Middle frontal gyrus (tissue), 1 donor: Measurements from ENCODE around the gene SLC7A6.
"Not testable (repeated sequence)": the region's sequence is repeated elsewhere in the genome, so short reads cannot be mapped to it uniquely, and the experiment has no call there.

Experiments used
- DNase-seq: peaks from one replicate; pipeline ENCODE4 v3.0.0-alpha.2; 2015; ENCODE audit warnings: low spot score; ENCODE audit errors: extremely low spot score

The SLC7A6 gene

DNA sequence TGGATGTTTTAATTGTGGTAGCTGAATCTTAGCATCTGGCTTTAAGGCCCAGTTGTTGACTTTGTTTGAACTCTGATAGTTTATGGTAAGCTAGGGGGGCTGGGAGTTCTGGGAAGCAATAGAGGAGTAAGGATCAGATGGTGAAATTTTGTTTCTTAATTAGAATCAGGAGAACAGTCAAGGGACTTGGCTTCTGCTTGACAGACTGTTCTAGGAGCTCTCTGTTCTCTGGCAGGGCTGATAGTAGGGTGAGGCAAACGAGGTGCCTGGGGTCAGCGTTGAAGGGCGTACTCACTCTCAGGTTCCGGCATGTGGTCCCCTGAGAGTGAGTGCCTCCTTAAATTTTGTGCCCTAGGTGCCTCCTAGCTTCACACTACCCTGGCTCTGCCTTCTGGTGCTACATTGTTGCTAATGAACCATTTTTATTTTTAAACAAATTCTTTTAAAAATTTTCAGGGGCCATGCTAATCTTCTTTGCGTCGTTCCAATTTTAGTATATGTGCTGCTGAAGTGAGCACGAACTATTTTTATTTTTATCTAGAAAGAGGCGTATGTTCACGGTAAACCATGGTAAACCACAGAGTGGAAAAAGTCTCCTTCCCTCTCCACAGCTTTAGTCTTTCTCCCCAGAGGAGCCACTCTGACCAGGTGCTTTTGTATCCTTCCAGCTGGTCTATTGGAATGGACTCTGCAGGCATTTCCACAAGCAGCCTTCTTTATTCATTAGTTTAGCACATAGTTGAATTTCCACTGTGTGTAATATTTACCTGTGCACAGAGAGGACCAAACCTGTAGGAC lies 19.7 kb downstream of the SLC7A6 start:
- no peak for DNase-seq

DNA sequence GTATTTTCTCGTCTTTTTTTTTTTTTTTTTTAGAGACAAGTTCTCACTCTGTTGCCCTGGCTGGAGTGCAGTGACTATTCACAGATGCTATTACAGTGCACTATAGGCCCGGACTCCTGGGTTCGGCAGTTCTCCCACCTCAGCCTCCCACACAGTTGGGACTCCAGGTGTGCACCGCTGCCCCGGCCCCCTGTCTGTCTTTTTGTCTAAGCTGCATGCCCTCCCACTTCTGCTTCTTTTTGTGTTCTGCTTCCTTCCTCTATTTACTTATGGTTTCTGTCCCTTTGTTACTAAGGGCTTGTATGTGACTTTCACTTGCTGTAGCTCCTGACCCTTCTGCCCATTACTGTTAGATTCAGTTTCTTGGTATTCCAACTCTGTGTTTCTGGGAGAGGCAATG lies 20.5 kb downstream of the SLC7A6 start:
- no peak for DNase-seq

GRCh38 chr16:68285683-68286082 lies 21.4 kb downstream of the SLC7A6 start:
- no peak for DNase-seq

DNA sequence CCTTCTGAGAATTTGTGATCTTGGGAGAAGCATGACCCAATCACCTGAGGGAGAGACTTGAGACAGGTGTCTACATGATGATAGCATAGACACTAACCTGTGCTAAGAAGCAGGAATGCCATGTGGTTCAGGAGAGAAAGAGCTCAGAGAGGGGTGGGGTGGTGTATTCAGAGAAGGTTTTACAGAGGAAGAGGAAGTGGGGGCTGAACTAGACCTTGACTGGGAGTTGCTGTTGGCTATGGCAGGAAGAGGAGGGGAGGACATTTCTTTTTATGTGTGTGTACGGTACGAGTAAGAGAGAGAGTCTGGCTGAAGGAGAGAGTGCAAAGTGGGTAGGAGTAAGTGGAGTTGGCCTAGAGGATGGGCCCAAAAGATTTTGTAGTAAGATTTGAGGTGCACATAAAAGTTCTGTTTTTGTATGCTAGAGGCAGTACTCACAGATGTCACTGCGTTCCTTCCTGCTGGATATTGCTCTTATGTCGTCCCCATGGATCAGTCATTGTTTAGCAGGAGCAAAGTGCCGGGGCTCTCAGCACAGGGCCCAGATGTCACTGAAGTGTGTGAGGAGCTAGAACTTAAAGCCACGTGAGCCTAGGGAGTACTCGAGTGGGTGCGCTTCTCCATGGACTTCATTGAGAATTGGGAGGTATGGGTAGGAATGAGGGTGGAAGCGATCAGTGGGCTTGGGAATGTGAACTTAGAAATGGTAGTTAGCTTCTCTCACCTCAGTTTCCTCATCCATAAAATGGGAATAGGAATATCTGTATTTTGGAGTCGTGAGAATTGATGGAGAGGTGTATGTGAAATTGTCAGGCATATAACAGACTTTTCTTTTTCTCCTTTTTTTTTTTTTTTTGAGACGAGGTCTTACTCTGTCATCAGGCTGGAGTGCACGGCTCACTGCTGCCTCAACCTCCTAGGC lies 22.1 kb downstream of the SLC7A6 start:
- DNase-seq = no peak

GRCh38 chr16:68287276-68288251 lies 23.2 kb downstream of the SLC7A6 start:
- DNase-seq = no peak

- no peak for DNase-seq
Observed at GRCh38 chr16:68288252-68288650, 23.9 kb downstream of the SLC7A6 start.

DNA sequence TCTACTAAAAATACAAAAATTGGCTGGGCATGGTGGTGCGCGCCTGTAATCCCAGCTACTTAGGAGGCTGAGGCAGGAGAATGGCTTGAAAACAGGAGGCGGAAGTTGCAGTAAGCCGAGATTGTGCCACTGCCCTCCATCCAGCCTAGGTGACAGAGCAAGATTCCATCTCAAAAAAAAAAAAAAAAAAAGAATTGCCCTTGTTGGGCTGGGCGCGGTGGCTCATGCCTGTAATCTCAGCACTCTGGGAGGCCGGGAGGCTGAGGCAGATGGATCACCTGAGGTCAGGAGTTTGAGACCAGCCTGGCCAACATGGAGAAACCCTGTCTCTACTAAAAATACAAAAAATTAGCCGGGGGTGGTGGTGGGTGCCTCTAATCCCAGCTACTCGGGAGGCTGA lies 24.5 kb downstream of the SLC7A6 start:
- not testable (repeated sequence) for DNase-seq

DNA sequence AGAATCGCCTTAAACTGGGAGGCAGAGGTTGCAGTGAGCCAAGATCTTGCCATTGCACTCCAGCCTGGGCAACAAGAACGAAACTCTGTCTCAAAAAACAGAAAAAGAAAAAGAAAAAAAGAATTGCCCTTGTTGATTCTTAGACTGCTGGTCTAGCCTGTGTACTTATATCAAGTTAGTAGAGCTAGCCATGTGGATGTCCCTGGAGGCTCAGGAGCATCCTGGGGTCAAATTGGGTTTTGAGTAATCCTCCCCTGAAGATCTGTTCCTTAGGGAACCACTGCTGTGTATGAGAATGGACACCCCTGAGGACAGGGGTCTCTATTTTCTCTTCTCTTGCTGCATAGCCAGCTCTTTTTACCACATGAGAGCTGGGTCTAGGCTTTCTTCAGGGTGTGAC lies 24.9 kb downstream of the SLC7A6 start:
- no peak for DNase-seq

DNA sequence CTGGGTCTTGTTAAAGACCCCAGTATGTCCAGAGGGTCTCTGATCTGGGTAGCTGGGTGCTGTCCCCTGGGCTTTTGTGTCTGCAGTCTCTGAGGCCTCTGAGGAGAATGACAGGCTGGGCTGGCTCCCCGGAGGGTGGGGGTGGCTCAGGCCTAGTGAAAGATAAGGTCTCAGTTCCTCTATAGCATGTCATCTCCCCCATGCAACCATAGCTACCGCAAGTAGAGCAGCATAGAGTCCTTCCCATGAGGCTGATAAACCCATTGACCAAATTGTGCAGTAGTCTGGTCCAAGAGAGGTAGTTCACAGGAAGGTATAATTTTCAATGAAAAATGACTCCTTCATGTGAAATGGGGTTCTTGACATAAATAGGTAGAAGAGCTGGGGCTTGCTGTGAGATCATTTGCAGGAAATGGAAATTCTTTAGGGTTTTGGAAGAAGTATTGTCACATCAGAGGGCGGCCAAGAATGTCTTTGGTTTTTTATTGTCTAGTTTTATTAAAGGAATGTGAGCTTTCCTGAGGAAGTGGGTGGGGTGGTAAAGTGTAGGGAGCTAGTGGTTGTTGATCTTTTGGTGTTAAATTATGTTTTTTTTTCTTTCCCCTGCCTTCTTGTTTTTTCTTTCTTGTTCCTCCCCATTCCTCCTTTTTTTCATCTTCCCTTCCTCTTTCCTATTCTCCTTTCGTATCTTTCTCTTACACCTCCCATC lies 25.4 kb downstream of the SLC7A6 start:
- no peak for DNase-seq

DNA sequence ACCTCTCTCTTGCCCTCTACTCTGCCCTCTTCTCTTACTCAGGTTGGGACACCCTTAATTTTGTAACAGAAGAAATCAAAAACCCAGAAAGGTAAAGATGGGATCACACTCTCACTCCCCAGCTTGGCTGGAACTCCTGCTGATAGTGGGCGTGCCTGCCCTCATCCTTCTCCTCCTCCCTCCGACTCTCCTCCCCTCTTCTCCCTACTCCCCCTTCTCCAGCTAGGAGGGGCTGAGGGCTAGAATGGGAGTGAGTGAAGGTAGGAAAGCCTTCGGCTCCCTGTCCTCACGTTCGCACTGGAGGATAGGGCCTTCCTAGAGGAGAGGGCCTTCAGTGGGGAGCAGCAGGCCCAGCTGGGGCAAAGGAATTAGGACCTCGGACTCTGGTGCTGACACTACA lies 26.1 kb downstream of the SLC7A6 start:
- DNase-seq = no peak

GRCh38 chr16:68291227-68291626 lies 26.9 kb downstream of the SLC7A6 start:
- DNase-seq = no peak

DNA sequence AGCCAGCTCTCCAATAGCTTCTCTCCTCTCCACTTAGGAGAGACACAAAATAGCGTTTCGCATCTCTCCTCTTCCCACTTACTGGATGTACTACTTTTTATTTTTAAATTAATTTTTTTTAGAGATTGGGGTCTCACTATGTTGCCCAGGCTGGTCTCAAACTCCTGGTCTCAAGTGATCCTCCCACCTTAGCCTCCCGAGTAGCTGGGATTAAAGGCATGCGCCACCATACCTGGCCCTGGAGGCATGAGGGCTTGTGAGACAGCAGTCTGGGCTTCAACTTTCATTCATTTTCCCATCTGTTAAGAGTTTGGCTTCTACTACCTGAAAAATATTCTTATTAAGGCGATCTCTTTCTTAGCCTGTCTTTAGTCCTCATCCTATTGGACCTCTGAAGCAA lies 28.1 kb downstream of the SLC7A6 start:
- no peak for DNase-seq

- DNase-seq = no peak
Observed at GRCh38 chr16:68296291-68296690, 32.0 kb downstream of the SLC7A6 start.

DNA sequence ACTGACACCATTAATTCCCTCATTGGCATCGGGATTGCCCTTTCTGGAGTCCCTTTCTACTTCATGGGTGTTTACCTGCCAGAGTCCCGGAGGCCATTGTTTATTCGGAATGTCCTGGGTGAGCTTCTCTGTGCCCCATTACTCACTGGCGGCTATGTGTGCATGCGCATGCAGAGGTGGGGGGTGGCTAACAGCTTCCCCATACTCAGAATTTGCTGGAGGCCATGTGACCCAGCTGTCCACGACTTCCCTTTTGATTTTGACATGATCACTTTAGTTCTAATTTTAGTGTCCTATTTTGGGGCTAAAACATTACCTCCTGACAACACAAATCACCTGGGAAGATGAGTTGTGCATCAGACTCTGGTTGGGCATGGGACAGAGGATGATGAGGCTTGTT lies 32.4 kb downstream of the SLC7A6 start:
- no peak for DNase-seq

GRCh38 chr16:68297908-68298307 lies 33.6 kb downstream of the SLC7A6 start:
- DNase-seq = no peak

- DNase-seq = no peak
Observed at GRCh38 chr16:68298312-68298711, 34.0 kb downstream of the SLC7A6 start.

DNA sequence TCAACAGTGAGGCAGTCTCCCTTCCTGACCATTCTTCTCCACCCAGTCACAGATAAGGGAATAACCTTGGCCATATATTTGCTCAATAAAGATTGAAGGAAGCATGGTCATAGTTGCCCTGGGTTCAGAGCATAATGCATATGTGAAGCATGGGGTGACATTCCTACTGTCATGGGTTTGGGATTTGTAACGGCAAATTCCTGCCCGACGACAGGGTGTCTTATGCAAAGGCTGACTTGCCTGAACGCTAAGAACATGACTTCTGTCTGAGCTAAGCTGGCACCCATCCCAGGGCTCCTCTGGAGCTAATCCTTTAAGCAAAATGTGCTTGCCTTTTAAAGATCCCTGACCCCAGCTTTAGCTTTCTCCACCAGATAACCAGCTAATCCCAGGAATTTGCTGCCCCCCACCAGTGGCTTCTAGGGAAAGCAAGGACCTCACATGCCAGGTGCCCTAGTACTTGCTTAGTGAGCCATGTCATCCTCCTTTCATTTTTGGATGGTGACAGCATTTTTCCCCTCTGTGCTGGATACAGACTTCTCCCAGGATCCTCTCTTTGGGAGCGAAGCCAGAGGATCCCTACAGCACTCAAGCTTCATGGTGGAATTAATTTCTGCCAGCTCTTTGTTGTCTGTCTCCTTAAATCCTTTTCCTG lies 34.7 kb downstream of the SLC7A6 start:
- DNase-seq = no peak

DNA sequence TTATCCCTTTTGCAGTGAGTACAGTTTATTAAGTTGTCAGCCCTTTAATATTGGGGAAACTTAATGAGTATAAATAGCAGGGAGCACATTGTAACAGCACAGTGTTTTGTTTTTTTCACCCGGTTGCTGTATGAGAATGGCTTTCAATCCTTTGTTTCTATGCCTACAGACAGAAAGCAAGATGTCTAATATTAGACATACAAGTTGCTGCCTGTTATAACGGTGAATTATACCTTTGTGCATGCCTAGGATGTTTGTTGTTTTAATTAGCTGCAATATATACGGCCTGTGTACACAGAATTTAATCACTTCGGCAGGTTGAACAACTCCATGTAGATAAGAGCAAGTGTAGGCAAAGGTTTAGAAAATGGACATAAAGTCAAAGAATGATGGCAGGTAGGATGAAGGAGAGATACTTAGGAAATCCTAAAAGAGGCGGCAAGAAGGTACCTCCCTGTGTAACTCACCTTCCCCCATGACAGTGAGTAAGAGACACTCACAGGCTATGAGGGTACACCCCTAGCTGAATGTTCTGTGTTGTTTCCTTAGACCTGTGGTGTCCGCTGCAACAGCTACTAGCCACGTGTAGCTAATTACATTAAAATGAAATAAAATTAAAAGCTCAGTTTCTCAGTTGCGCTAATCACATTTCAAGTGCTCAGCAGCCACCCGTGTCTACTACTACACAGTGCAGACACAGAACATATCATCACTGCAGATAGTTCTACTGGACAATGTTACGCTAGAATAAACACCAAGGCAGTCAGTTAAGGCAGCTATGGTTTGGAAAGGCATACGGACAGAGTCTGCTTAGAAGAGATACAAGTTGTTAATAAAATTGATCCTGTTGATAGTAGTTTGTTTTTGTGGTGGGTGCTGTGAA lies 35.5 kb downstream of the SLC7A6 start:
- no peak for DNase-seq
